ENCODE measurements around the gene CBX5. TPM values are rescaled to one million over a fixed set of nuclear protein-coding genes. Genes with fewer than 3 reads are reported as not detected.

CBX5 gene
- total and polyA plus RNA-seq, 12 donors, result 13.4 to 53.5 (median 49.1) TPM

DNA sequence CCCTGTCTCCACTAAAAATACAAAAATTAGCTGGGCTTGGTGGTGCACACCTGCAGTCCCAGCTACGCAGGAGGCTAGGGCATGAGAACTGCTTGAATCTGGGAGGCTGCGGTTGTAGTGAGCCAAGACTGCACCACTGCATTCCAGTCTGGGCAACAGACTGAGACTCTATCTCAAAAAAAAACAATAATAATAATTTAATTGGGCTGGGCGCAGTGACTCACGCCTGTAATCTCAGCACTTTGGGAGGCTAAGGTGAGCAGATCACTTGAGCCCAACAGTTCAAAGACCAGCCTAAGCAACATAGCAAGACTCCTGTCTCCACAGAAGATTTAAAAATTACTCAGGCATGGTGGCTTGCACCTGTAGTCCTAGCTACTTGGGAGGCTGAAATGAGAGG is 26.7 kb downstream of the CBX5 start:
- no peak overlapping the region for H3K4me3 ChIP-seq
- H3K36me3 ChIP-seq, result peaks cover 0 to 91% (median 16%) of the 10 kb centered on the region in 9 donors
- intact Hi-C loops (cut with DNase I), result loop anchor here in 5 of 10 donors (5.0 to 10.0 kb wide), 2 partner anchors 34 to 112 kb away; partner anchors contain the start of gene GPR84 (in 5 of the 5)
- 98% methylated on average over 4 of the region's 4 CpGs for WGBS, 2 donors
- ATAC-seq (no peak), DNase-seq (no peak)
- H3K27ac ChIP-seq, result no peak overlapping the region
- TF ChIP-seq, protein P1, sequence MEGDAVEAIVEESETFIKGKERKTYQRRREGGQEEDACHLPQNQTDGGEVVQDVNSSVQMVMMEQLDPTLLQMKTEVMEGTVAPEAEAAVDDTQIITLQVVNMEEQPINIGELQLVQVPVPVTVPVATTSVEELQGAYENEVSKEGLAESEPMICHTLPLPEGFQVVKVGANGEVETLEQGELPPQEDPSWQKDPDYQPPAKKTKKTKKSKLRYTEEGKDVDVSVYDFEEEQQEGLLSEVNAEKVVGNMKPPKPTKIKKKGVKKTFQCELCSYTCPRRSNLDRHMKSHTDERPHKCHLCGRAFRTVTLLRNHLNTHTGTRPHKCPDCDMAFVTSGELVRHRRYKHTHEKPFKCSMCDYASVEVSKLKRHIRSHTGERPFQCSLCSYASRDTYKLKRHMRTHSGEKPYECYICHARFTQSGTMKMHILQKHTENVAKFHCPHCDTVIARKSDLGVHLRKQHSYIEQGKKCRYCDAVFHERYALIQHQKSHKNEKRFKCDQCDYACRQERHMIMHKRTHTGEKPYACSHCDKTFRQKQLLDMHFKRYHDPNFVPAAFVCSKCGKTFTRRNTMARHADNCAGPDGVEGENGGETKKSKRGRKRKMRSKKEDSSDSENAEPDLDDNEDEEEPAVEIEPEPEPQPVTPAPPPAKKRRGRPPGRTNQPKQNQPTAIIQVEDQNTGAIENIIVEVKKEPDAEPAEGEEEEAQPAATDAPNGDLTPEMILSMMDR (IDR thresholded peaks at IDR 0.05), result no peak
- H3K9me3 ChIP-seq, result no peaks in the 10 kb centered on the region
- no peaks in the 10 kb centered on the region for H3K27me3 ChIP-seq
- peaks cover 0 to 37% (median 15%) of the 10 kb centered on the region in 9 donors for H3K4me1 ChIP-seq

DNA sequence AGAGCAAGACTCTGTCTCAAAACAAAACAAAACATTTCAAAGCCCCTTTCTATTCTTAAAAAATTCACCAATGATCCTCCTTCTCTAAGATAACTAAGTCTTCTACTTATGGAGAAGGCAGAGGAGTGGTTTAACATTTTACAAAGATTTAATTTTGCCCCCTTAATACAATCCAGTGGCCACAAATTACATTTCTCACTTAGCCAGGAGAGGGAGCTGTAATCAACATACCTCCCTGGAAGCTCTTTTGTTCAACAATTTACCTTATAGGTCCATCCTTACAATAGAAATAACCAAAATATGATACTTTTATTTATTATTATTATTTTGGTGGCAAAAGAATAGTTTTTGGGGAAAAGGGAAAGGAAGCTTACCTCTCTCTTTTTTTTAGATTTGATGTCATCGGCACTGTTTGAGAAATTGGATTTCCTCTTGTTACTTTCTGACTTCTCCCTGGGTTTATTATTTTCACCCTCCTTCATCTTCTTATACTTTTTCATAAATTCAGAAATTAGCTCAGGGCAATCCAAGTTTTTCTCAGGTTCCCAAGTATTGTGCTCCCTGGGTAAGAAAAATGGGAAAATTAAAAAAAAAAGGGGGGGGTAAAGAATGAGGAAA is 28.1 kb downstream of the CBX5 start:
- H3K9me3 ChIP-seq, result no peaks in the 10 kb centered on the region
- WGBS, 2 donors, result 90 to 95% methylated on average over 1 of the region's 1 CpG
- no peaks in the 10 kb centered on the region for H3K27me3 ChIP-seq
- no peak overlapping the region for H3K27ac ChIP-seq
- H3K36me3 ChIP-seq, result peaks cover 0 to 92% (median 16%) of the 10 kb centered on the region in 9 donors
- H3K4me1 ChIP-seq, result peaks cover 0 to 25% (median 12%) of the 10 kb centered on the region in 9 donors
- no peak overlapping the region for H3K4me3 ChIP-seq
- intact Hi-C loops (cut with DNase I), result loop anchor here in 5 of 10 donors (5.0 to 10.0 kb wide), 2 partner anchors 36 to 113 kb away; partner anchors contain the start of gene GPR84 (in 5 of the 5)
- no peak for DNase-seq
- peak in 2 of 8 donors; percentile 38 to 41 for ATAC-seq
- TF ChIP-seq, protein P1 (IDR thresholded peaks at IDR 0.05), result peak in 8 of 9 donors; percentile 47 to 76 (median 71)

DNA sequence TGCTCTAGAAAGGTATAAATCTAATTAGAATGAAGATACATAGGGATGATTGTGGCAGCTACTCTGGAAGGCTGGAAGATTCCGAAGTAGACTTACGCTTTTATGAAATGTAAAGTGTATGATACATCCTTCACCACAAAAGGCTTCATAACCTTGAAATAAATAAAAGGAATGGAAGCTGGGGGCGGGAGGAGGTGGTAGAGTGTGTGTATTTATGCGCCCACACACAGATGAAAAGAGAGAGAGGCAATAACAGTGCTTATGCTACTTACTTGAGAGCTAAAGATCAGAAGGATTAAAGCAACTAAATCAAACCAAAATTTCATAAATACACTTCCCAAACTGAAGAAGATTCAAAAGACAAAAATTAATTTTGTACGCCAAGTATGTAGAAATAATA is 30.4 kb downstream of the CBX5 start:
- no peak for DNase-seq
- Histone ChIP-seq H3K27me3 (no peaks in the 10 kb centered on the region), H3K27ac (peak overlapping the region in 7 of 10 donors; percentile 58 to 73 (median 70)), H3K4me1 (peaks cover 0 to 41% (median 12%) of the 10 kb centered on the region in 9 donors), H3K9me3 (no peaks in the 10 kb centered on the region), H3K36me3 (peaks cover 0 to 91% (median 18%) of the 10 kb centered on the region in 9 donors), H3K4me3 (no peak overlapping the region)
- intact Hi-C loops (cut with DNase I), result no loop called here
- ATAC-seq, result no peak
- TF ChIP-seq, protein P1 (IDR thresholded peaks at IDR 0.05), result no peak
- 96% methylated on average over 5 of the region's 5 CpGs for WGBS, 2 donors

DNA sequence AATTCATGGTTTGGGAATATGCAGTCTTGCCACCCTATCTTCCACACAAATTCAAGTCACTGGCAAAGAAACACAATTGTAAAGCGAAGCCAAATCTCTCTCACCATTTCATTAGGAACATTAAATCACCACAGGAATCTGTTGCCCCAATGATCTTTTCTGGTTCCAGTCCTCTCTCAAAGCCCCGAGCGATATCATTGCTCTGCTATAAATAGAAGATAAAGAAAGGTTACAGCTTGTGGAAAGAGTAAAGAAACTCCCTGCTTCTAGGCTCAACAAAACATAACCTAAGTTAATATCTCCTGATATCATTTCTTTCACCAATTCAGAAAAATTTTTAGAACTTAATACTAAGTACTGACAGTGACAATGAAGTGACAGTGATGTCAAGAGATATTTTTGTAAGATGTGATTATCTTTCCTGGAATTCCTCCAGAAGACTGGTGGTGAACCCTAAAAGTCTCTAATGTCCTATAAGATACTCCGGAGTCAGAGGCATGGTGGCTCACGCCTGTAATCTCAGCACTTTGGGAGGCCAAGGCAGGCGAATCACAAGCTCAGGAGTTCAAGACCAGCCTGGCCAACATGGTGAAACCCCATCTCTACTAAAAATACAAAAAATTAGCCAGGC is 33.8 kb downstream of the CBX5 start:
- DNase-seq, result no peak
- H3K4me1 ChIP-seq, result peaks cover 0 to 33% (median 12%) of the 10 kb centered on the region in 9 donors
- TF ChIP-seq, protein P1 (IDR thresholded peaks at IDR 0.05), result no peak
- peak overlapping the region; percentile 14 to 83 (median 69) for H3K27ac ChIP-seq
- no peak overlapping the region for H3K4me3 ChIP-seq
- H3K9me3 ChIP-seq, result no peaks in the 10 kb centered on the region
- peak in 4 of 8 donors; percentile 50 to 68 (median 60) for ATAC-seq
- peaks cover 0 to 92% (median 26%) of the 10 kb centered on the region in 9 donors for H3K36me3 ChIP-seq
- intact Hi-C loops (cut with DNase I), result no loop called here
- no peaks in the 10 kb centered on the region for H3K27me3 ChIP-seq
- WGBS, 2 donors, result 51 to 65% methylated on average over 6 of the region's 6 CpGs

Measured in heart right ventricle (tissue), 16 donors.